Smooth muscle cell (in vitro differentiated cells): Measurements from ENCODE around the gene TMEM101. TPM values are rescaled to one million over a fixed set of nuclear protein-coding genes. Genes with fewer than 3 reads are reported as not detected.
"Not testable (repeated sequence)": the region's sequence is repeated elsewhere in the genome, so short reads cannot be mapped to it uniquely, and the experiment has no call there.

Experiments
- DNase-seq: peaks from one replicate; lab custom pipeline; 2025; ENCODE audit not compliant: unreplicated experiment; lab: John Stamatoyannopoulos, UW
- H2AFZ ChIP-seq: fragments of 200-600 bp; sonication (generic); 2 replicates; pipeline ENCODE4 v1.6.0; 2016; ENCODE audit warnings: antibody characterized with exemption, low read depth, mild to moderate bottlenecking
- H3F3A ChIP-seq: fragments of 200-600 bp; sonication (generic); 2 replicates; pipeline ENCODE4 v1.6.0; 2017; ENCODE audit warnings: antibody characterized with exemption, low read depth
- H3K27ac ChIP-seq: fragments of 200-600 bp; sonication (generic); 2 replicates; pipeline ENCODE4 v1.5.1; 2016; ENCODE audit warnings: low read depth, mild to moderate bottlenecking
- H3K27me3 ChIP-seq: fragments of 200-600 bp; sonication (generic); 2 replicates; pipeline ENCODE4 v1.6.1; 2016; ENCODE audit warnings: low read depth, mild to moderate bottlenecking
- H3K36me3 ChIP-seq: fragments of 200-600 bp; sonication (generic); 2 replicates; pipeline ENCODE4 v1.5.1; 2016; ENCODE audit warnings: low read depth
- H3K4me1 ChIP-seq: fragments of 200-600 bp; sonication (generic); 2 replicates; pipeline ENCODE4 v1.5.1; 2016; ENCODE audit warnings: low read depth
- H3K4me2 ChIP-seq: fragments of 200-600 bp; sonication (generic); 2 replicates; pipeline ENCODE4 v1.6.0; 2016; ENCODE audit warnings: mild to moderate bottlenecking
- H3K4me3 ChIP-seq: fragments of 200-600 bp; sonication (generic); 2 replicates; pipeline ENCODE4 v1.5.1; 2016; ENCODE audit warnings: mild to moderate bottlenecking
- H3K79me2 ChIP-seq: fragments of 200-600 bp; sonication (generic); 2 replicates; pipeline ENCODE4 v1.6.0; 2016; ENCODE audit warnings: low read depth, mild to moderate bottlenecking
- H3K9ac ChIP-seq: fragments of 200-600 bp; sonication (generic); 2 replicates; pipeline ENCODE4 v1.6.0; 2016; ENCODE audit warnings: low read depth
- H3K9me3 ChIP-seq: fragments of 200-600 bp; sonication (generic); replicated peaks from 2 replicates; pipeline ENCODE4 v1.5.1; 2016; ENCODE audit warnings: low read depth
- H4K20me1 ChIP-seq: fragments of 200-600 bp; sonication (generic); 2 replicates; pipeline ENCODE4 v1.6.0; 2016; ENCODE audit warnings: low read depth
- CTCF ChIP-seq: fragments of 200-600 bp; sonication (generic); IDR thresholded peaks from 2 replicates; pipeline ENCODE4 v1.5.1; 2017; ENCODE audit warnings: borderline replicate concordance, mild to moderate bottlenecking, antibody characterized with exemption; ENCODE audit not compliant: insufficient read depth, poor library complexity, severe bottlenecking
- WGBS: methylation state at CpG from one replicate; pipeline ENCODE4 v1.1.7; 2016; ENCODE audit warnings: low lambda C conversion rate; 5-methylcytosine and 5-hydroxymethylcytosine counted together
- polyA plus RNA-seq: library from polyadenylated mRNA; unstranded; fragments of >200 nt; fragmentation: Nextera tagmentation; extraction: Ambion mirVana; gene quantifications from 2 replicates; pipeline ENCODE4 v1.2.1, GENCODE V29; 2016
- total RNA-seq: library from RNA; depleted of rRNA; stranded (reverse); fragments of >200 nt; gene quantifications from 2 replicates; pipeline ENCODE4 v1.2.3, GENCODE V29; 2014

The TMEM101 gene
- total and polyA plus RNA-seq, 2 experiments from 2014 or later = 35.1 to 36.1 TPM

GRCh38 chr17:43967251-43967875, 47.4 kb downstream of the TMEM101 start:
- no peak for DNase-seq
- no peak overlapping the region for H3K4me3 ChIP-seq

GRCh38 chr17:43966276-43966675, 48.5 kb downstream of the TMEM101 start:
- WGBS = 95% methylated on average over 3 of the region's 3 CpGs
- Histone ChIP-seq H3K9ac (no peak overlapping the region), H3K27me3 (peaks cover 23% of the 10 kb centered on the region), H3K79me2 (no peaks in the 10 kb centered on the region), H3K27ac (no peak overlapping the region), H2AFZ (no peak overlapping the region), H3F3A (no peaks in the 10 kb centered on the region), H3K36me3 (no peaks in the 10 kb centered on the region), H3K4me3 (no peak overlapping the region), H3K4me2 (no peak overlapping the region), H3K9me3 (no peaks in the 10 kb centered on the region), H3K4me1 (no peaks in the 10 kb centered on the region), H4K20me1 (no peaks in the 10 kb centered on the region)
- no peak for TF ChIP-seq CTCF
- no peak for DNase-seq

More at GRCh38 chr17:43967251-43967875, 47.4 kb downstream of the TMEM101 start:
- H3F3A ChIP-seq = no peaks in the 10 kb centered on the region
- H3K27ac ChIP-seq = no peak overlapping the region
- H3K9me3 ChIP-seq = no peaks in the 10 kb centered on the region
- no peak overlapping the region for H3K4me2 ChIP-seq
- no peaks in the 10 kb centered on the region for H3K4me1 ChIP-seq
- H3K27me3 ChIP-seq = peaks cover 16% of the 10 kb centered on the region
- H3K79me2 ChIP-seq = no peaks in the 10 kb centered on the region
- WGBS = 87% methylated on average over 9 of the region's 9 CpGs
- H3K36me3 ChIP-seq = no peaks in the 10 kb centered on the region
- H3K9ac ChIP-seq = no peak overlapping the region
- TF ChIP-seq CTCF = no peak
- no peaks in the 10 kb centered on the region for H4K20me1 ChIP-seq
- no peak overlapping the region for H2AFZ ChIP-seq

- no peak for DNase-seq
- no peaks in the 10 kb centered on the region for H3K36me3 ChIP-seq
- no peak overlapping the region for H3K9ac ChIP-seq
- no peak overlapping the region for H2AFZ ChIP-seq
- H3K4me1 ChIP-seq = no peaks in the 10 kb centered on the region
- no peak overlapping the region for H3K4me2 ChIP-seq
- TF ChIP-seq CTCF = no peak
- no peak overlapping the region for H3K4me3 ChIP-seq
- H3K27me3 ChIP-seq = peaks cover 23% of the 10 kb centered on the region
- H3K27ac ChIP-seq = no peak overlapping the region
- no peaks in the 10 kb centered on the region for H3K79me2 ChIP-seq
- WGBS = 70% methylated on average over 7 of the region's 7 CpGs
- H3F3A ChIP-seq = no peaks in the 10 kb centered on the region
- H3K9me3 ChIP-seq = no peaks in the 10 kb centered on the region
- no peaks in the 10 kb centered on the region for H4K20me1 ChIP-seq
These were observed 52.3 kb downstream of the TMEM101 start for GRCh38 chr17:43962479-43962878.

GRCh38 chr17:43961954-43962353, 52.8 kb downstream of the TMEM101 start:
- Histone ChIP-seq H3K27me3 (peaks cover 23% of the 10 kb centered on the region), H3K4me3 (no peak overlapping the region), H2AFZ (no peak overlapping the region), H3K36me3 (no peaks in the 10 kb centered on the region), H3K9ac (no peak overlapping the region), H4K20me1 (no peaks in the 10 kb centered on the region), H3F3A (no peaks in the 10 kb centered on the region), H3K4me2 (no peak overlapping the region), H3K4me1 (no peaks in the 10 kb centered on the region), H3K9me3 (no peaks in the 10 kb centered on the region), H3K79me2 (no peaks in the 10 kb centered on the region), H3K27ac (no peak overlapping the region)
- DNase-seq = no peak
- TF ChIP-seq CTCF = no peak
- 88% methylated on average over 2 of the region's 2 CpGs for WGBS

GRCh38 chr17:43961292-43961691, 53.5 kb downstream of the TMEM101 start:
- not testable (repeated sequence) for H3K27ac ChIP-seq, H2AFZ ChIP-seq, H3K9ac ChIP-seq, H3K79me2 ChIP-seq, H3K9me3 ChIP-seq, H3K36me3 ChIP-seq, H4K20me1 ChIP-seq, H3K4me1 ChIP-seq, H3K4me2 ChIP-seq, H3F3A ChIP-seq, H3K4me3 ChIP-seq, DNase-seq
- WGBS = 94% methylated on average over 6 of the region's 6 CpGs
- H3K27me3 ChIP-seq = peaks cover 23% of the 10 kb centered on the region
